ENCODE measurements around the gene LDHD. TPM values are rescaled to one million over a fixed set of nuclear protein-coding genes. Genes with fewer than 3 reads are reported as not detected.

The LDHD gene
- total RNA-seq, 1 experiment from 2014 or later, result 0.10 TPM

GRCh38 chr16:75080205-75081029 lies 36.2 kb downstream of the LDHD start:
- DNase-seq (ENCODE audit: low spot score), result no peak

GRCh38 chr16:75079346-75079926 lies 37.1 kb downstream of the LDHD start:
- no peak for DNase-seq (ENCODE audit: low spot score)

- DNase-seq (ENCODE audit: low spot score), result no peak
These were observed 37.7 kb downstream of the LDHD start for GRCh38 chr16:75078886-75079285.

GRCh38 chr16:75075688-75076268 lies 40.8 kb downstream of the LDHD start:
- DNase-seq (ENCODE audit: low spot score), result no peak

- no peak for DNase-seq (ENCODE audit: low spot score)
These were observed 41.5 kb downstream of the LDHD start for GRCh38 chr16:75074920-75075687.

- no peak for DNase-seq (ENCODE audit: low spot score)
These were observed 42.2 kb downstream of the LDHD start for GRCh38 chr16:75074304-75074793.

- DNase-seq (ENCODE audit: low spot score), result no peak
These were observed 42.9 kb downstream of the LDHD start for GRCh38 chr16:75073545-75074303.

- DNase-seq (ENCODE audit: low spot score), result no peak
These were observed 44.2 kb downstream of the LDHD start for GRCh38 chr16:75072239-75072947.

GRCh38 chr16:75071621-75072020 lies 45.0 kb downstream of the LDHD start:
- DNase-seq (ENCODE audit: low spot score), result no peak

GRCh38 chr16:75070012-75070841 lies 46.4 kb downstream of the LDHD start:
- no peak for DNase-seq (ENCODE audit: low spot score)

GRCh38 chr16:75068085-75069031 lies 48.2 kb downstream of the LDHD start:
- no peak for DNase-seq (ENCODE audit: low spot score)

- DNase-seq (ENCODE audit: low spot score), result no peak
These were observed 49.6 kb downstream of the LDHD start for GRCh38 chr16:75066861-75067447.

- no peak for DNase-seq (ENCODE audit: low spot score)
These were observed 50.9 kb downstream of the LDHD start for GRCh38 chr16:75065521-75066149.

GRCh38 chr16:75065149-75065505 lies 51.5 kb downstream of the LDHD start:
- no peak for DNase-seq (ENCODE audit: low spot score)

GRCh38 chr16:75064403-75065148 lies 52.0 kb downstream of the LDHD start:
- DNase-seq (ENCODE audit: low spot score), result peak; percentile 70

GRCh38 chr16:75063549-75064088 lies 53.0 kb downstream of the LDHD start:
- DNase-seq (ENCODE audit: low spot score), result no peak

- DNase-seq (ENCODE audit: low spot score), result no peak
These were observed 53.6 kb downstream of the LDHD start for GRCh38 chr16:75062976-75063346.

Data from H4 (cell line).